Coronary artery (tissue), 2 donors: Measurements from ENCODE around the gene TRAF3IP3.
A peak's percentile ranks its signal among the peaks of the same experiment; 100 is the strongest.

Experiments
- DNase-seq: peaks from one replicate; pipeline ENCODE4 v3.0.0-alpha.2; 2017; ENCODE audit warnings: low spot score
- H3K27ac ChIP-seq, 2 donors: fragments of 200-600 bp; sonication (generic); one replicate each; pipeline ENCODE4 v1.5.1; 2016 to 2019
- H3K4me3 ChIP-seq: fragments of 200-600 bp; sonication (generic); 2 replicates; pipeline ENCODE4 v1.5.1; 2016; ENCODE audit warnings: mild to moderate bottlenecking, moderate library complexity
- TF ChIP-seq, protein P1 (sequence below): fragments of 200-600 bp; sonication (generic); IDR thresholded peaks from one replicate; pipeline ENCODE4 v1.5.1; 2019; ENCODE audit warnings: antibody characterized with exemption

The TRAF3IP3 gene

GRCh38 chr1:209742409-209743144 lies 13.3 kb upstream of the TRAF3IP3 start:
- peak overlapping the region; percentile 54 for H3K4me3 ChIP-seq
- TF ChIP-seq, protein P1, sequence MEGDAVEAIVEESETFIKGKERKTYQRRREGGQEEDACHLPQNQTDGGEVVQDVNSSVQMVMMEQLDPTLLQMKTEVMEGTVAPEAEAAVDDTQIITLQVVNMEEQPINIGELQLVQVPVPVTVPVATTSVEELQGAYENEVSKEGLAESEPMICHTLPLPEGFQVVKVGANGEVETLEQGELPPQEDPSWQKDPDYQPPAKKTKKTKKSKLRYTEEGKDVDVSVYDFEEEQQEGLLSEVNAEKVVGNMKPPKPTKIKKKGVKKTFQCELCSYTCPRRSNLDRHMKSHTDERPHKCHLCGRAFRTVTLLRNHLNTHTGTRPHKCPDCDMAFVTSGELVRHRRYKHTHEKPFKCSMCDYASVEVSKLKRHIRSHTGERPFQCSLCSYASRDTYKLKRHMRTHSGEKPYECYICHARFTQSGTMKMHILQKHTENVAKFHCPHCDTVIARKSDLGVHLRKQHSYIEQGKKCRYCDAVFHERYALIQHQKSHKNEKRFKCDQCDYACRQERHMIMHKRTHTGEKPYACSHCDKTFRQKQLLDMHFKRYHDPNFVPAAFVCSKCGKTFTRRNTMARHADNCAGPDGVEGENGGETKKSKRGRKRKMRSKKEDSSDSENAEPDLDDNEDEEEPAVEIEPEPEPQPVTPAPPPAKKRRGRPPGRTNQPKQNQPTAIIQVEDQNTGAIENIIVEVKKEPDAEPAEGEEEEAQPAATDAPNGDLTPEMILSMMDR, result no peak
- H3K27ac ChIP-seq, result peak overlapping the region in 1 of 2 donors; percentile 66
- DNase-seq, result no peak

DNA sequence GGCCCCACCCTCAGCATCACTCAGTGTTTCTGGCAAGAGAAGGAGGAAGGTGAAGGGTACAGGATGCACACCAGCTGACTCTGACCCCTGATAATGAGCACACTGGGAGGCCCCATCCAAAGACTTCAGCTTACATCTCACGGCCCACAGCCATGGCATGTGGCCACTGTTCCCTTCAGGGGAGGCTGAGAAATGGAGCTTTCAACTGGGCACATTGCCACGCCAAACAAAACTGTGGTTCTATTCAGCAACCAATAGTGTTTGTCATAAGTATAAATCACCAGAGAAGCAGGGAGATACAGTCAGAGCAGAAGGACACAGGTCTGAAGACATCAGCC lies 12.7 kb upstream of the TRAF3IP3 start:
- TF ChIP-seq, protein P1, result no peak
- peak overlapping the region in 1 of 2 donors; percentile 66 for H3K27ac ChIP-seq
- H3K4me3 ChIP-seq, result no peak overlapping the region
- DNase-seq, result peak; percentile 78

- Histone ChIP-seq H3K4me3 (no peak overlapping the region), H3K27ac (no peak overlapping the region)
- TF ChIP-seq, protein P1, result no peak
- no peak for DNase-seq
These were observed 9.2 kb upstream of the TRAF3IP3 start for GRCh38 chr1:209746451-209747165.

DNA sequence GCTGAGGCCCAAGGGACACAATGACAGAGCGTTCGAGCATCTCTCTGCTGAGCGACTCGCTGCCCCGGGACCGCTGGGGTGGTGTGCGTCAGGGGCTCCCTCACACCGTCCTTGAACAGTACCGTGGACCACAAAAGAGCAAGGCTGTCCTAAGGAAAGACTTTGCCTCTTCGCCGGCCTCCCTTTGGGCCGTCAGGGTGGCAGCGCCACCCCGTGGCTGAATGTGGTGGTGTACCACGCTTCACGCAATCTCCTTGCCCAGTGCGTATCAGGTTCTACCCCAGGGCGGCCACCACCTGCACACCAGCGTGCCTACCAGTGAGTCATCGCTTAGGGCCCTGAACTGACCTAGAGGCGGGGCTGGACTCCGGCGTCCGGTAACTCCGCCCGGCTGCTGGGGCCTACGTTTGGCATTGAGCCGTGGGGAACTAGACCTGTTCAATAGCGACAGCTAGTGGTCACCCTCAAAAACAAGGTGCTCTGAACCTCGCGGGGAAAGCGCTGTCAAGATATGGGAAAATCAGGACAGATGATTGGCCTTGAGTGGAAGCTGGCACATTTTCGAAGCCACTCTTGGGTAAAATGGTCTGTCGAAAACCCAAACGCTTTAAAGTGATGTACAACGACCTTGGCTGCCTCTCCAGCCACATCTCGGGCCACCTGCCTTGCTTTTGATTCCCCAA lies 8.1 kb upstream of the TRAF3IP3 start:
- DNase-seq, result peak; percentile 91
- H3K4me3 ChIP-seq, result peak overlapping the region; percentile 54
- peak overlapping the region; percentile 6 to 16 for H3K27ac ChIP-seq
- TF ChIP-seq, protein P1, result peak; percentile 93

- H3K4me3 ChIP-seq, result no peak overlapping the region
- DNase-seq, result no peak
- no peak overlapping the region for H3K27ac ChIP-seq
- TF ChIP-seq, protein P1, result no peak
These were observed 7.2 kb upstream of the TRAF3IP3 start for GRCh38 chr1:209748620-209749019.

DNA sequence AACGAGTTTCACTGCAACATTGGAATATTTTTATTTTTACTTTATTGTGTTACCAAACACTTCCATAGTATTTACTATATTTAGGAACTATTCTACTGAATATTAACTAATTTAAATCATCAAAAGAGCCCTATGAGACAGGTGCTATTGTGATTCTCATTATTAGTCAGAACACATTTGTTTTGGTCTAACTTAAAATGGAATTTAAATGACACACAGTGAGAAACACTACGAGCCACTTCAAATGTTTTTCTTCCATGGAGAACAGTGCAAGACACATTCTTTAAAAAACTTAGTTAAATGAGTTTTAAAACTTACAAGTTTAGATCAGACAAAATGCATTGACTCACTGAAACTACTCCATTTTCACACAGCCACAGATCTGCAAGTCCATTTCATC lies 6.6 kb upstream of the TRAF3IP3 start:
- no peak overlapping the region for H3K4me3 ChIP-seq
- TF ChIP-seq, protein P1, result no peak
- DNase-seq, result no peak
- no peak overlapping the region for H3K27ac ChIP-seq
